HepG2 (cell line): ENCODE results near the gene DHX58. TPM values are rescaled to one million over a fixed set of nuclear protein-coding genes. Genes with fewer than 3 reads are reported as not detected.

Experiments
- ATAC-seq: fragments of 200-7000 bp; cut with Tn5 transposase; 3 replicates; pipeline ENCODE4 v1.9.1; 2020; ENCODE audit warnings: mild to moderate bottlenecking, moderate library complexity
- BruUV-seq: library from RNA; stranded (reverse); fragments of 400-500 nt; replicated peaks from 2 replicates; lab custom pipeline; 2021; lab: Mats Ljungman, UMichigan
- CTCF ChIA-PET: fragments of 300-600 bp; formaldehyde crosslinking; extraction: SDS; loops from one replicate; lab custom pipeline; 2021; ENCODE audit warnings: low total read pairs, inconsistent platforms, low intra/inter-chr PET ratio; lab: Yijun Ruan, JAX
- POLR2A ChIA-PET: fragments of 350-600 bp; sonication (Branson Sonifier 250); formaldehyde crosslinking; loops from one replicate; lab custom pipeline; 2020; ENCODE audit warnings: antibody characterized with exemption, inconsistent platforms; lab: Yijun Ruan, JAX
- DNase-seq: peaks from one replicate; pipeline ENCODE4 v3.0.0-alpha.2; 2015; ENCODE audit warnings: low spot score
- FAIRE-seq: peaks from 3 replicates; lab custom pipeline; 2011; peaks lifted over from hg19 to GRCh38; lab: Jason Lieb, UNC
- H2AFZ ChIP-seq: one replicate; pipeline ENCODE4 v1.6.1; 2011; ENCODE audit warnings: low read length, inconsistent platforms
- H3K27ac ChIP-seq: fragments of 300-600 bp; 3 replicates; pipeline ENCODE4 v1.8.0; 2011; ENCODE audit warnings: mixed run types, mild to moderate bottlenecking, mixed read lengths, low read length, inconsistent platforms; ENCODE audit not compliant: insufficient read depth; ENCODE audit errors: extremely low read length
- H3K27me3 ChIP-seq, 2 experiments: fragments of 200-600 bp in 1 of 2; 2 replicates in 1 of 2; 3 replicates in 1 of 2; pipeline versions ENCODE4 v1.6.0 to v1.8.0; 2011; ENCODE audit warnings: low read length in 2 of 2, mild to moderate bottlenecking in 2 of 2, moderate library complexity in 2 of 2, inconsistent platforms in 1 of 2; ENCODE audit not compliant: insufficient read depth in 2 of 2, control insufficient read depth in 1 of 2
- H3K36me3 ChIP-seq, 2 experiments: fragments of 200-600 bp in 1 of 2; replicated peaks in 1 of 2; 2 replicates in 1 of 2; 3 replicates in 1 of 2; pipeline versions ENCODE4 v1.5.1 to v1.8.0; 2011; ENCODE audit warnings: low read length in 2 of 2, inconsistent platforms in 1 of 2; ENCODE audit not compliant: insufficient read depth in 2 of 2, control insufficient read depth in 1 of 2
- H3K4me1 ChIP-seq: 2 replicates; pipeline ENCODE4 v1.5.1; 2012; ENCODE audit warnings: low read length, inconsistent platforms; ENCODE audit not compliant: insufficient read depth
- H3K4me2 ChIP-seq: 2 replicates; pipeline ENCODE4 v1.6.0; 2011; ENCODE audit warnings: low read depth, low read length, inconsistent platforms
- H3K4me3 ChIP-seq, 3 experiments: fragments of 200-600 bp in 1 of 3; sonication (generic), shearing (Covaris generic) in 1 of 3; replicated peaks in 1 of 3; 2 replicates each; pipeline ENCODE4 v1.5.1; 2011 to 2016; ENCODE audit warnings: low read length in 3 of 3, inconsistent platforms in 2 of 3, low read depth in 2 of 3, mild to moderate bottlenecking in 2 of 3, control low read depth in 1 of 3, mixed read lengths in 1 of 3; ENCODE audit not compliant: insufficient read depth in 1 of 3
- H3K79me2 ChIP-seq: one replicate; pipeline ENCODE4 v1.6.1; 2011; ENCODE audit warnings: low read length, inconsistent platforms; ENCODE audit not compliant: insufficient read depth
- H3K9ac ChIP-seq: 2 replicates; pipeline ENCODE4 v1.6.0; 2011; ENCODE audit warnings: mild to moderate bottlenecking, low read depth, low read length, inconsistent platforms; ENCODE audit not compliant: insufficient read depth
- H3K9me3 ChIP-seq: 2 replicates; pipeline ENCODE4 v1.5.1; 2012; ENCODE audit warnings: mild to moderate bottlenecking, low read length
- H4K20me1 ChIP-seq: 2 replicates; pipeline ENCODE4 v1.6.0; 2011; ENCODE audit warnings: inconsistent platforms, mild to moderate bottlenecking, low read length, moderate library complexity; ENCODE audit not compliant: insufficient read depth
- ADNP ChIP-seq: sonication (generic); formaldehyde crosslinking; IDR thresholded peaks from 2 replicates; pipeline ENCODE4 v1.4.0; 2020; ENCODE audit warnings: missing genetic modification reagents
- HIVEP1 ChIP-seq: sonication (generic); formaldehyde crosslinking; IDR thresholded peaks from 2 replicates; pipeline ENCODE4 v1.4.0; 2020; ENCODE audit warnings: mild to moderate bottlenecking, missing genetic modification reagents
- KLF6 ChIP-seq: IDR thresholded peaks from 2 replicates; pipeline ENCODE4 v1.8.0; 2016; ENCODE audit warnings: missing biosample characterization, missing genetic modification reagents
- KMT2B ChIP-seq: IDR thresholded peaks from 2 replicates; pipeline ENCODE4 v1.6.1; 2016; ENCODE audit warnings: missing genetic modification reagents, missing compliant biosample characterization
- NR2F1 ChIP-seq, 2 experiments: fragments of 450-650 bp in 1 of 2; formaldehyde crosslinking in 1 of 2; IDR thresholded peaks; 2 replicates each; pipeline versions ENCODE4 v1.5.0 to v1.6.1; 2016 to 2020; ENCODE audit warnings: mild to moderate bottlenecking in 1 of 2, missing compliant biosample characterization in 1 of 2, missing genetic modification reagents in 1 of 2, moderate library complexity in 1 of 2
- NR2F2 ChIP-seq: IDR thresholded peaks from 2 replicates; pipeline ENCODE4 v1.6.1; 2012; ENCODE audit warnings: low read depth, inconsistent platforms, borderline replicate concordance
- POLR2A ChIP-seq, 2 experiments: IDR thresholded peaks; 2 replicates each; pipeline ENCODE4 v1.6.1; 2011; ENCODE audit warnings: low read depth in 2 of 2, low read length in 2 of 2, mild to moderate bottlenecking in 1 of 2, moderate library complexity in 1 of 2; ENCODE audit not compliant: insufficient read depth in 1 of 2
- YEATS2 ChIP-seq: sonication (generic); formaldehyde crosslinking; IDR thresholded peaks from 2 replicates; pipeline ENCODE4 v1.4.0; 2020; ENCODE audit warnings: missing genetic modification reagents, borderline replicate concordance
- ZNF224 ChIP-seq: sonication (generic); formaldehyde crosslinking; IDR thresholded peaks from 2 replicates; pipeline ENCODE4 v1.5.0; 2020; ENCODE audit warnings: mild to moderate bottlenecking, missing genetic modification reagents
- WGBS: methylation state at CpG from one replicate; pipeline ENCODE4 v1.1.6; 2017; ENCODE audit warnings: low lambda C conversion rate; 5-methylcytosine and 5-hydroxymethylcytosine counted together
- in situ Hi-C: cut with HindIII; loops from 2 replicates; pipeline ENCODE4 v1.10.0; 2017; ENCODE audit warnings: low pct_unique_long_range_greater_than_20kb; ENCODE audit not compliant: extremely low pct_ligation_motif_present
- intact Hi-C: fragments of 100-400 bp; cut with micrococcal nuclease; formaldehyde crosslinking; loops from one replicate; pipeline ENCODE4 v1.10.0; 2022; ENCODE audit not compliant: unreplicated experiment
- polyA plus RNA-seq, 8 experiments: library from polyadenylated mRNA; depleted of rRNA in 3 of 8; stranded (reverse) in 7 of 8; unstranded in 1 of 8; fragments of >200 nt; fragmentation: Illumina TruSeq in 4 of 8; extraction: Trizol in 4 of 8; gene quantifications; 2 replicates each; pipeline versions ENCODE4 v1.2.1 to v1.2.3, GENCODE V29; 2011 to 2016; ENCODE audit warnings: low read depth in 4 of 8, missing spikeins in 1 of 8, mixed read lengths in 1 of 8; ENCODE audit not compliant: insufficient read depth in 1 of 8
- total RNA-seq, 5 experiments: library from RNA; depleted of rRNA; stranded (reverse); fragments of >200 nt; fragmentation: Illumina TruSeq; extraction: Trizol; gene quantifications; 2 replicates each; pipeline ENCODE4 v1.2.3, GENCODE V29; 2016; ENCODE audit warnings: low read depth in 1 of 5
- TF ChIP-seq, protein P1 (sequence below): sonication (generic); IDR thresholded peaks from 2 replicates; pipeline ENCODE4 v1.6.1; 2016; ENCODE audit warnings: low read depth, borderline replicate concordance
- TF ChIP-seq, protein P2 (sequence below): sonication (generic); formaldehyde crosslinking; IDR thresholded peaks from 2 replicates; pipeline ENCODE4 v1.5.0; 2020; ENCODE audit warnings: missing genetic modification reagents
- TF ChIP-seq, protein P3 (sequence below): sonication (generic); formaldehyde crosslinking; IDR thresholded peaks from 2 replicates; pipeline ENCODE4 v1.4.0; 2020; ENCODE audit warnings: mild to moderate bottlenecking, missing genetic modification reagents

Gene DHX58
- total and polyA plus RNA-seq, 2 of the 13 experiments (the other 11 are each of a cell fraction or from before 2014, with no cell fraction given), result 6.7 to 7.8 TPM

DNA sequence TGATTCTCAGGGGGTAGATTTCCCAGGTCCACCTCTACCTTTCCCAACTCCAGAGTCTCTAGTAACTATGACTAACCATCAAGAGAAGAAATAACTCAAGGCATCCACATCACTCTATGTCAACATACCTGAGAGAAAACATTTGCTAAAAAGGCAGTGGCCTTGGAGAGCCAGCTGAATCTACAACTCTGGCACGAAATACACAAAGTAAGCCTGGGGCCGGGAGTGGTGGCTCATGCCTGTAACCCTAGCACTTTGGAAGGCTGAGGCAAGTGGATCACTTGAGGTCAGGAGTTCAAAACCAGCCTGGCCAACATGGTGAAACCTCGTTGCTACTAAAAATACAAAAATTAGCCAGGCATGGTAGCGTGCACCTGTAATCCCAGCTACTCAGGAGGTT is 30.6 kb upstream of the DHX58 start (continued):
- TF ChIP-seq NR2F1 (CRISPR knock-in tag; IDR thresholded peaks at IDR 0.05) (0 out of 4 replicates have a peak, but pooled peaks of 1 of the 2 experiments have one; percentile 24), ADNP (CRISPR knock-in tag) (peak; percentile 33; the same call in 1 of the 2 replicates)
- TF ChIP-seq, protein P1, sequence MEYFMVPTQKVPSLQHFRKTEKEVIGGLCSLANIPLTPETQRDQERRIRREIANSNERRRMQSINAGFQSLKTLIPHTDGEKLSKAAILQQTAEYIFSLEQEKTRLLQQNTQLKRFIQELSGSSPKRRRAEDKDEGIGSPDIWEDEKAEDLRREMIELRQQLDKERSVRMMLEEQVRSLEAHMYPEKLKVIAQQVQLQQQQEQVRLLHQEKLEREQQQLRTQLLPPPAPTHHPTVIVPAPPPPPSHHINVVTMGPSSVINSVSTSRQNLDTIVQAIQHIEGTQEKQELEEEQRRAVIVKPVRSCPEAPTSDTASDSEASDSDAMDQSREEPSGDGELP, result peak; percentile 93

DNA sequence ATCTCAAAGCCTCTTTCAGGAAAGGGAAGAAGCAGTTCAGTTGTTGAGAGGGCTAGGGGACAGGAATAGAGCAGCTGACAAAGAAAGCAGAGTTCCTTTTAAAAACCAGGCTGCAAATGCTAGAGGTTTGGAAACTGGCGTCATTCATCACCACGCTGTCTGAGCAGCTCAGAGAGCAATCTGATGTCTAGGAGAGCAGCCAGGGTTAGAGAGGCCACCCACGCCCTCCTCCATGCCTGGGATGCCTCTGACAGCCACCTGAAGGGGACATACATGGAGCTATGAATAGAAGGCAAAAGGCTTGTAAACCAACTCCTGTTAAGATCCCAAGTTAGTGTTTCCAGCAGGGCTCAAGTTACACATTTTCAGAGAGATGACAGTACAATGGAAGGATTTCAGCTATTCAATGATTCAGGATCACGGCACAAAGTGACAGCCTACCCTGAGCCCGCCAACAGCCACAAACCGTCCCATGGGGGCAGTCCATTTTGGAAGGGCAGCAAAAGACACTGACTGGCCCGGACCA is 29.9 kb upstream of the DHX58 start:
- Histone ChIP-seq H3K4me3 (no peak overlapping the region), H3K9ac (no peak overlapping the region), H3K27me3 (no peaks in the 10 kb centered on the region), H4K20me1 (peaks cover 4% of the 10 kb centered on the region), H3K79me2 (peaks cover 62% of the 10 kb centered on the region), H2AFZ (no peak overlapping the region), H3K4me2 (no peak overlapping the region), H3K4me1 (peaks cover 22% of the 10 kb centered on the region), H3K27ac (peak overlapping the region; percentile 39), H3K9me3 (no peaks in the 10 kb centered on the region), H3K36me3 (peaks cover 19 to 41% of the 10 kb centered on the region in 2 experiments)
- POLR2A ChIA-PET, result interaction anchor here (1.9 to 2.3 kb wide), 2 partner anchors 11 to 21 kb away, joined by 9 read pairs; partner anchors contain the start of gene KAT2A
- FAIRE-seq (no peak), ATAC-seq (peak; percentile 21; the same call in 2 of the 3 replicates), DNase-seq (no peak)
- intact Hi-C loops (no loop called here), in situ Hi-C loops (no loop called here)
- BruUV-seq, result TSS peak; percentile 8
- no peak for TF ChIP-seq NR2F2
- 0 out of 2 replicates have a peak, but pooled peaks have one; percentile 5 for TF ChIP-seq YEATS2
- no peak for TF ChIP-seq KMT2B (CRISPR knock-in tag)
- TF ChIP-seq, protein P2, sequence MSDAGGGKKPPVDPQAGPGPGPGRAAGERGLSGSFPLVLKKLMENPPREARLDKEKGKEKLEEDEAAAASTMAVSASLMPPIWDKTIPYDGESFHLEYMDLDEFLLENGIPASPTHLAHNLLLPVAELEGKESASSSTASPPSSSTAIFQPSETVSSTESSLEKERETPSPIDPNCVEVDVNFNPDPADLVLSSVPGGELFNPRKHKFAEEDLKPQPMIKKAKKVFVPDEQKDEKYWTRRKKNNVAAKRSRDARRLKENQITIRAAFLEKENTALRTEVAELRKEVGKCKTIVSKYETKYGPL (CRISPR knock-in tag), result no peak
- TF ChIP-seq, protein P3, sequence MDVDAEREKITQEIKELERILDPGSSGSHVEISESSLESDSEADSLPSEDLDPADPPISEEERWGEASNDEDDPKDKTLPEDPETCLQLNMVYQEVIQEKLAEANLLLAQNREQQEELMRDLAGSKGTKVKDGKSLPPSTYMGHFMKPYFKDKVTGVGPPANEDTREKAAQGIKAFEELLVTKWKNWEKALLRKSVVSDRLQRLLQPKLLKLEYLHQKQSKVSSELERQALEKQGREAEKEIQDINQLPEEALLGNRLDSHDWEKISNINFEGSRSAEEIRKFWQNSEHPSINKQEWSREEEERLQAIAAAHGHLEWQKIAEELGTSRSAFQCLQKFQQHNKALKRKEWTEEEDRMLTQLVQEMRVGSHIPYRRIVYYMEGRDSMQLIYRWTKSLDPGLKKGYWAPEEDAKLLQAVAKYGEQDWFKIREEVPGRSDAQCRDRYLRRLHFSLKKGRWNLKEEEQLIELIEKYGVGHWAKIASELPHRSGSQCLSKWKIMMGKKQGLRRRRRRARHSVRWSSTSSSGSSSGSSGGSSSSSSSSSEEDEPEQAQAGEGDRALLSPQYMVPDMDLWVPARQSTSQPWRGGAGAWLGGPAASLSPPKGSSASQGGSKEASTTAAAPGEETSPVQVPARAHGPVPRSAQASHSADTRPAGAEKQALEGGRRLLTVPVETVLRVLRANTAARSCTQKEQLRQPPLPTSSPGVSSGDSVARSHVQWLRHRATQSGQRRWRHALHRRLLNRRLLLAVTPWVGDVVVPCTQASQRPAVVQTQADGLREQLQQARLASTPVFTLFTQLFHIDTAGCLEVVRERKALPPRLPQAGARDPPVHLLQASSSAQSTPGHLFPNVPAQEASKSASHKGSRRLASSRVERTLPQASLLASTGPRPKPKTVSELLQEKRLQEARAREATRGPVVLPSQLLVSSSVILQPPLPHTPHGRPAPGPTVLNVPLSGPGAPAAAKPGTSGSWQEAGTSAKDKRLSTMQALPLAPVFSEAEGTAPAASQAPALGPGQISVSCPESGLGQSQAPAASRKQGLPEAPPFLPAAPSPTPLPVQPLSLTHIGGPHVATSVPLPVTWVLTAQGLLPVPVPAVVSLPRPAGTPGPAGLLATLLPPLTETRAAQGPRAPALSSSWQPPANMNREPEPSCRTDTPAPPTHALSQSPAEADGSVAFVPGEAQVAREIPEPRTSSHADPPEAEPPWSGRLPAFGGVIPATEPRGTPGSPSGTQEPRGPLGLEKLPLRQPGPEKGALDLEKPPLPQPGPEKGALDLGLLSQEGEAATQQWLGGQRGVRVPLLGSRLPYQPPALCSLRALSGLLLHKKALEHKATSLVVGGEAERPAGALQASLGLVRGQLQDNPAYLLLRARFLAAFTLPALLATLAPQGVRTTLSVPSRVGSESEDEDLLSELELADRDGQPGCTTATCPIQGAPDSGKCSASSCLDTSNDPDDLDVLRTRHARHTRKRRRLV (CRISPR knock-in tag), result no peak
- TF ChIP-seq HIVEP1 (CRISPR knock-in tag), result no peak
- peak in 1 of 2 experiments; percentile 22; a peak in 1 of 4 replicates for TF ChIP-seq POLR2A (IDR thresholded peaks at IDR 0.05; ENCODE audit: insufficient read depth in 1 of 2, low read depth in 2 of 2, low read length in 2 of 2)
- no peak for TF ChIP-seq KLF6 (CRISPR knock-in tag)
- TF ChIP-seq ZNF224 (CRISPR knock-in tag), result no peak
- CTCF ChIA-PET, result no interaction called here
- 95% methylated on average over 7 of the region's 7 CpGs for WGBS
